ENCODE results near the gene NCOA6.
"Not testable (repeated sequence)": the region's sequence is repeated elsewhere in the genome, so short reads cannot be mapped to it uniquely, and the experiment has no call there.

NCOA6 gene

GRCh38 chr20:34748709-34749108 is 76.7 kb downstream of the NCOA6 start:
- H3K27ac ChIP-seq (ENCODE audit: low read depth, low read length), result no peak overlapping the region
- no peak overlapping the region for H3K4me3 ChIP-seq (ENCODE audit: low read length)
- WGBS, result 94% methylated on average over 2 of the region's 2 CpGs
- no peaks in the 10 kb centered on the region for H3K4me1 ChIP-seq (ENCODE audit: insufficient read depth, low read length)
- H3K27me3 ChIP-seq (ENCODE audit: insufficient read depth, low read length), result no peaks in the 10 kb centered on the region
- no peaks in the 10 kb centered on the region for H3K9me3 ChIP-seq (ENCODE audit: insufficient read depth, low read depth, low read length)
- H3K36me3 ChIP-seq (ENCODE audit: insufficient read depth, low read length), result peaks cover 43% of the 10 kb centered on the region
- no peak overlapping the region for H3K9ac ChIP-seq (ENCODE audit: low read depth, low read length)

- Histone ChIP-seq H3K4me3 (ENCODE audit: low read length) (no peak overlapping the region), H3K27me3 (ENCODE audit: insufficient read depth, low read length) (no peaks in the 10 kb centered on the region), H3K36me3 (ENCODE audit: insufficient read depth, low read length) (peaks cover 43% of the 10 kb centered on the region), H3K4me1 (ENCODE audit: insufficient read depth, low read length) (no peaks in the 10 kb centered on the region), H3K9ac (ENCODE audit: low read depth, low read length) (no peak overlapping the region), H3K9me3 (ENCODE audit: insufficient read depth, low read depth, low read length) (no peaks in the 10 kb centered on the region), H3K27ac (ENCODE audit: low read depth, low read length) (no peak overlapping the region)
- 91% methylated on average over 1 of the region's 2 CpGs for WGBS
Observed at GRCh38 chr20:34747479-34747878, 78.0 kb downstream of the NCOA6 start.

- Histone ChIP-seq H3K4me1 (ENCODE audit: insufficient read depth, low read length) (no peaks in the 10 kb centered on the region), H3K9ac (ENCODE audit: low read depth, low read length) (no peak overlapping the region), H3K27ac (ENCODE audit: low read depth, low read length) (no peak overlapping the region), H3K36me3 (ENCODE audit: insufficient read depth, low read length) (peaks cover 40% of the 10 kb centered on the region), H3K9me3 (ENCODE audit: insufficient read depth, low read depth, low read length) (no peaks in the 10 kb centered on the region), H3K4me3 (ENCODE audit: low read length) (no peak overlapping the region), H3K27me3 (ENCODE audit: insufficient read depth, low read length) (no peaks in the 10 kb centered on the region)
- 92% methylated on average over 3 of the region's 3 CpGs for WGBS
Observed at GRCh38 chr20:34746674-34747073, 78.8 kb downstream of the NCOA6 start.

DNA sequence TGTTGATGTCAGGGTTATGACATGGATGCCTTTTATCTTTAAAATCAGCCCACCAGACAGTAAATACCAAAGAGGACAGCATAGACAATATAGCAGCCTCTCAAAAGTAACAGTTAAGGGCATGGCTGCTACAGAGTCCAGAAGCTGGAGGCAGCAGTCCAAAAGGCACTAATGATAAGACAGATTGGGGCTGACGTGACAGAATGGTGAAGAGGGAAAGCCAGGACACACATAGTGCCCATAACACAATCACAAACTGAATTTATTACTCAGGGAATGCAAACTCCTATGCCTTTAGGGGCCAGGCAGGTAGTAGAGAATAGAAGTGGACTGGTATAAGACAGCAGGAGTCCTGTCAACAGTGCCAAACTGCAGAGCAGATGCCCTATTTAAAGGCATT is 80.6 kb downstream of the NCOA6 start:
- H3K36me3 ChIP-seq (ENCODE audit: insufficient read depth, low read length), result peaks cover 32% of the 10 kb centered on the region
- no peaks in the 10 kb centered on the region for H3K27me3 ChIP-seq (ENCODE audit: insufficient read depth, low read length)
- H3K4me1 ChIP-seq (ENCODE audit: insufficient read depth, low read length), result no peaks in the 10 kb centered on the region
- no peaks in the 10 kb centered on the region for H3K9me3 ChIP-seq (ENCODE audit: insufficient read depth, low read depth, low read length)
- no peak overlapping the region for H3K27ac ChIP-seq (ENCODE audit: low read depth, low read length)
- no peak overlapping the region for H3K4me3 ChIP-seq (ENCODE audit: low read length)
- H3K9ac ChIP-seq (ENCODE audit: low read depth, low read length), result no peak overlapping the region
- WGBS, result 100% methylated on average over 1 of the region's 1 CpG

GRCh38 chr20:34744340-34744739 is 81.1 kb downstream of the NCOA6 start:
- no peak overlapping the region for H3K4me3 ChIP-seq (ENCODE audit: low read length)
- WGBS, result 98% methylated on average over 3 of the region's 3 CpGs
- H3K9ac ChIP-seq (ENCODE audit: low read depth, low read length), result no peak overlapping the region
- H3K4me1 ChIP-seq (ENCODE audit: insufficient read depth, low read length), result no peaks in the 10 kb centered on the region
- H3K36me3 ChIP-seq (ENCODE audit: insufficient read depth, low read length), result peaks cover 27% of the 10 kb centered on the region; the same call in 1 of the 2 replicates
- H3K27ac ChIP-seq (ENCODE audit: low read depth, low read length), result no peak overlapping the region
- H3K27me3 ChIP-seq (ENCODE audit: insufficient read depth, low read length), result no peaks in the 10 kb centered on the region
- no peaks in the 10 kb centered on the region for H3K9me3 ChIP-seq (ENCODE audit: insufficient read depth, low read depth, low read length)

- Histone ChIP-seq H3K9ac (ENCODE audit: low read depth, low read length) (no peak overlapping the region), H3K27me3 (ENCODE audit: insufficient read depth, low read length) (no peaks in the 10 kb centered on the region), H3K9me3 (ENCODE audit: insufficient read depth, low read depth, low read length) (no peaks in the 10 kb centered on the region), H3K36me3 (ENCODE audit: insufficient read depth, low read length) (peaks cover 17% of the 10 kb centered on the region; the same call in 1 of the 2 replicates), H3K4me3 (ENCODE audit: low read length) (no peak overlapping the region), H3K4me1 (ENCODE audit: insufficient read depth, low read length) (no peaks in the 10 kb centered on the region), H3K27ac (ENCODE audit: low read depth, low read length) (no peak overlapping the region)
- 96% methylated on average over 1 of the region's 1 CpG for WGBS
Observed at GRCh38 chr20:34743039-34743438, 82.4 kb downstream of the NCOA6 start.

DNA sequence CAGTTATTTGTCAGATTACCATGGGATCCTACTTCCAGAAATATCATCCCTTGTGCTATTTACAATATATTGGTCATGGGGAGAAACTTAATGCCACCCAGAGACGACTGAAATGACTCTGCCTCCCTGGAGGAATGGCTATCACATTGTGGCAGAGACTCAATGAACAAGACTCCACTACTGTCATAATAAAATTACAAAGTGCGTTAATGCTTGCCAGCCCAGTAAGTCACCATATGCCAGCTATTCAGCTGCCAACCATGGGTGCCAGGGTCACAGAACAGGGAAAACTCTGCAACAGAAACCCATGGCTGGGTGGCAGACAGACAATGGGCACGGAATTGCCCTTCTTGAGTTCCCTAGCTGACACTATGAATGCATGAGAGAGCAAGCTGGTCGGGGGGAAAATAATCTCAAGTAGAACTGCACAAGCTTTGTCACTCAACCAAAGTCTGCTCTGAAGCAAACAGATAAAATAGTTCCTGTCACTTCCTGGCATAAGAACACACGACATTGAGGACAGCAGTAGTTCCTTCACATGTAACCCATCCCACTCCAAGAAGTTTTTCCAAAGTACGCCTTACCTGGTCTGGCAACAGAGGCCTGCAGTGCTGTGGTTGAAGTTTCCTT is 89.2 kb downstream of the NCOA6 start:
- Histone ChIP-seq H3K9ac (ENCODE audit: low read depth, low read length) (no peak overlapping the region), H3K4me1 (ENCODE audit: insufficient read depth, low read length) (no peaks in the 10 kb centered on the region), H3K4me3 (ENCODE audit: low read length) (no peak overlapping the region), H3K27ac (ENCODE audit: low read depth, low read length) (no peak overlapping the region), H3K9me3 (ENCODE audit: insufficient read depth, low read depth, low read length) (no peaks in the 10 kb centered on the region), H3K36me3 (ENCODE audit: insufficient read depth, low read length) (no peaks in the 10 kb centered on the region), H3K27me3 (ENCODE audit: insufficient read depth, low read length) (no peaks in the 10 kb centered on the region)
- 96% methylated on average over 6 of the region's 6 CpGs for WGBS

DNA sequence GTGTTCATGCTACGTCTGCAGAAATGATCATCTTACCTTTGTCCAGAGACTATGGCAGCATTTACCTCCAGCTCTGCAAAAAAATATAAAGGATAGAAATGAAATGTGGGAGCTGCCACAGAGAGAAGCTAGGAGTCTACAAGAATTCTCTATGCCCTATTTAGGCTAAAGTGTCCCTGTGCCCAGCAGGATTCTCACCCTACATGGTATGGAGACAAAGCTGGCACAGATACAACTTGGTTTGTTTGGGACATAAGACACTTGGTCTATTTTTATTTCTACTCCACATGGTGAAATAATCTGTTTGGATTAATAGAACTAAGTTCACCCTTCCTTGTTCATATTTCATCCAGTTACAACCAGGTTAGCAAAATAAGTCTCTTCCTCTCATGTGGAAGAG is 92.9 kb downstream of the NCOA6 start:
- no peaks in the 10 kb centered on the region for H3K36me3 ChIP-seq (ENCODE audit: insufficient read depth, low read length)
- no peak overlapping the region for H3K27ac ChIP-seq (ENCODE audit: low read depth, low read length)
- no peaks in the 10 kb centered on the region for H3K27me3 ChIP-seq (ENCODE audit: insufficient read depth, low read length)
- WGBS, result 90% methylated on average over 1 of the region's 1 CpG
- no peak overlapping the region for H3K4me3 ChIP-seq (ENCODE audit: low read length)
- no peaks in the 10 kb centered on the region for H3K9me3 ChIP-seq (ENCODE audit: insufficient read depth, low read depth, low read length)
- H3K4me1 ChIP-seq (ENCODE audit: insufficient read depth, low read length), result no peaks in the 10 kb centered on the region
- no peak overlapping the region for H3K9ac ChIP-seq (ENCODE audit: low read depth, low read length)

DNA sequence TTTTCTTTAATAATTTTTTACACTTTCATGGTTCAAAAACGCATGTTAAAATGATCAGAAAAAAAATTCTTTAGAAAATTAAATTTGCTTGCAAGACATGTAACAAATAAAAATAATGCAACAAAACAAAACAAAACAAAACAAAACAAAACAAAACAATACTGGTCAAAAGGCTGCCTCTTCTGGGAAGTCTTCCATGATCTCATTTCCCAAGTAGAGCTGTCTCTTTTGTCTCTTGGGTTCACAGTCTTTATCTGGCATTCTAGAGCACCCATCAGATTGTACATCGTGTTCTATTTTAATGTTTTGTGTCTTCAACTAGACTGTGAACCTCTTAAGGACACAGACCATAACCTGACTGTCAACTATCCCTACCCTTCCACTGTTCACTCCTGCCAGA is 96.0 kb downstream of the NCOA6 start:
- 100% methylated on average over 1 of the region's 2 CpGs for WGBS
- Histone ChIP-seq H3K4me3 (ENCODE audit: low read length) (no peak overlapping the region), H3K27ac (ENCODE audit: low read depth, low read length) (no peak overlapping the region), H3K27me3 (ENCODE audit: insufficient read depth, low read length) (no peaks in the 10 kb centered on the region), H3K4me1 (ENCODE audit: insufficient read depth, low read length) (no peaks in the 10 kb centered on the region), H3K36me3 (ENCODE audit: insufficient read depth, low read length) (peaks cover 19% of the 10 kb centered on the region), H3K9me3 (ENCODE audit: insufficient read depth, low read depth, low read length) (no peaks in the 10 kb centered on the region), H3K9ac (ENCODE audit: low read depth, low read length) (no peak overlapping the region)

- Histone ChIP-seq H3K36me3 (ENCODE audit: insufficient read depth, low read length) (peaks cover 26% of the 10 kb centered on the region), H3K9ac (ENCODE audit: low read depth, low read length) (no peak overlapping the region), H3K9me3 (ENCODE audit: insufficient read depth, low read depth, low read length) (no peaks in the 10 kb centered on the region), H3K27ac (ENCODE audit: low read depth, low read length) (no peak overlapping the region), H3K4me3 (ENCODE audit: low read length) (no peak overlapping the region), H3K27me3 (ENCODE audit: insufficient read depth, low read length) (no peaks in the 10 kb centered on the region), H3K4me1 (ENCODE audit: insufficient read depth, low read length) (no peaks in the 10 kb centered on the region)
- 93% methylated on average over 3 of the region's 3 CpGs for WGBS
Observed at GRCh38 chr20:34724172-34724571, 101.3 kb downstream of the NCOA6 start.

- not testable (repeated sequence) for H3K9me3 ChIP-seq (ENCODE audit: insufficient read depth, low read depth, low read length); H3K4me3 ChIP-seq (ENCODE audit: low read length); H3K27me3 ChIP-seq (ENCODE audit: insufficient read depth, low read length); H3K4me1 ChIP-seq (ENCODE audit: insufficient read depth, low read length); H3K9ac ChIP-seq (ENCODE audit: low read depth, low read length); H3K27ac ChIP-seq (ENCODE audit: low read depth, low read length)
- H3K36me3 ChIP-seq (ENCODE audit: insufficient read depth, low read length), result peaks cover 26% of the 10 kb centered on the region
- WGBS, result 96% methylated on average over 3 of the region's 3 CpGs
Observed at GRCh38 chr20:34722560-34722959, 102.9 kb downstream of the NCOA6 start.

GRCh38 chr20:34720266-34720665 is 105.2 kb downstream of the NCOA6 start:
- no peaks in the 10 kb centered on the region for H3K9me3 ChIP-seq (ENCODE audit: insufficient read depth, low read depth, low read length)
- peaks cover 13% of the 10 kb centered on the region; the same call in 1 of the 2 replicates for H3K36me3 ChIP-seq (ENCODE audit: insufficient read depth, low read length)
- no peaks in the 10 kb centered on the region for H3K27me3 ChIP-seq (ENCODE audit: insufficient read depth, low read length)
- no peak overlapping the region for H3K27ac ChIP-seq (ENCODE audit: low read depth, low read length)
- H3K4me1 ChIP-seq (ENCODE audit: insufficient read depth, low read length), result no peaks in the 10 kb centered on the region
- no peak overlapping the region for H3K4me3 ChIP-seq (ENCODE audit: low read length)
- WGBS, result 93% methylated on average over 2 of the region's 2 CpGs
- no peak overlapping the region for H3K9ac ChIP-seq (ENCODE audit: low read depth, low read length)

All from HUES64 (cell line).